ENCODE results near the gene MCCC1.

DNA sequence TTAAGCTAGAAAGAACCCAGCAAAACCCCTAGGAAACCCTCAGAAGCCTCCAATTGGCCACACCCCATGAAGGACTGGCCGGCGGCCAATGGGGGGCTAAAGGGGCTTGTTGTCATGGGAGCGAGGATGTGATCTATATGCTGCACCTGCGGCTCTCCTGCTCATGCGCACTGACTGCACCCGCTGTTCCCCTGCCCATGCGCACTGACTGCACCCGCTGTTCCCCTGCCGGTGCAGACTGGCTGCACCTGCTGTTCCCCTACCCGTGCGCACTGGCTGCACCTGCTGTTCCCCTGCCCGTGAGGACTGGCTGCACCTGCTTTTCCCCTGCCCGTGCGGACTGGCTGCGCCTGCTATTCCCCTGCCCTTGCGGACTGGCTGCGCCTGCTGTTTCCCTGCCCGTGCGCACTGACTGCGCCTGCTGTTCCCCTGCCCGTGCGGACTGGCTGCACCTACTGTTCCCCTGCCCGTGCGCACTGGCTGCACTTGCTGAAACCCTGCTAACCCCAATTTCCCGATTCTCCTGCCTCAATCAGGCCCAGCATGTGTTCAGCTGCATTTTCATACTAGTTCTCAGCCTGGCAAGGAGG, 16.8 kb upstream of the MCCC1 start:
- TF ChIP-seq, protein P1, sequence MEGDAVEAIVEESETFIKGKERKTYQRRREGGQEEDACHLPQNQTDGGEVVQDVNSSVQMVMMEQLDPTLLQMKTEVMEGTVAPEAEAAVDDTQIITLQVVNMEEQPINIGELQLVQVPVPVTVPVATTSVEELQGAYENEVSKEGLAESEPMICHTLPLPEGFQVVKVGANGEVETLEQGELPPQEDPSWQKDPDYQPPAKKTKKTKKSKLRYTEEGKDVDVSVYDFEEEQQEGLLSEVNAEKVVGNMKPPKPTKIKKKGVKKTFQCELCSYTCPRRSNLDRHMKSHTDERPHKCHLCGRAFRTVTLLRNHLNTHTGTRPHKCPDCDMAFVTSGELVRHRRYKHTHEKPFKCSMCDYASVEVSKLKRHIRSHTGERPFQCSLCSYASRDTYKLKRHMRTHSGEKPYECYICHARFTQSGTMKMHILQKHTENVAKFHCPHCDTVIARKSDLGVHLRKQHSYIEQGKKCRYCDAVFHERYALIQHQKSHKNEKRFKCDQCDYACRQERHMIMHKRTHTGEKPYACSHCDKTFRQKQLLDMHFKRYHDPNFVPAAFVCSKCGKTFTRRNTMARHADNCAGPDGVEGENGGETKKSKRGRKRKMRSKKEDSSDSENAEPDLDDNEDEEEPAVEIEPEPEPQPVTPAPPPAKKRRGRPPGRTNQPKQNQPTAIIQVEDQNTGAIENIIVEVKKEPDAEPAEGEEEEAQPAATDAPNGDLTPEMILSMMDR (IDR thresholded peaks at IDR 0.05 in 2 of 3, conservative IDR thresholded peaks at IDR 0.05 in 1 of 3; ENCODE audit: borderline replicate concordance in 1 of 3, insufficient read depth in 1 of 3, low read depth in 2 of 3, low read length in 2 of 3), result no peak
- TF ChIP-seq YY1 (IDR thresholded peaks at IDR 0.05; ENCODE audit: extremely low read depth, insufficient replicate concordance, low read depth, low read length) (no peak), SP1 (IDR thresholded peaks at IDR 0.05; ENCODE audit: low read depth) (no peak), POLR2A (IDR thresholded peaks at IDR 0.05; ENCODE audit: borderline replicate concordance, extremely low read depth, insufficient read depth, insufficient read length) (no peak), RAD21 (IDR thresholded peaks at IDR 0.05; ENCODE audit: low read depth) (no peak), ELF1 (IDR thresholded peaks at IDR 0.05; ENCODE audit: borderline replicate concordance, low read depth) (no peak)
- TF ChIP-seq, protein P2, sequence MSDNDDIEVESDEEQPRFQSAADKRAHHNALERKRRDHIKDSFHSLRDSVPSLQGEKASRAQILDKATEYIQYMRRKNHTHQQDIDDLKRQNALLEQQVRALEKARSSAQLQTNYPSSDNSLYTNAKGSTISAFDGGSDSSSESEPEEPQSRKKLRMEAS (IDR thresholded peaks at IDR 0.05), result no peak
- TF ChIP-seq, protein P3, sequence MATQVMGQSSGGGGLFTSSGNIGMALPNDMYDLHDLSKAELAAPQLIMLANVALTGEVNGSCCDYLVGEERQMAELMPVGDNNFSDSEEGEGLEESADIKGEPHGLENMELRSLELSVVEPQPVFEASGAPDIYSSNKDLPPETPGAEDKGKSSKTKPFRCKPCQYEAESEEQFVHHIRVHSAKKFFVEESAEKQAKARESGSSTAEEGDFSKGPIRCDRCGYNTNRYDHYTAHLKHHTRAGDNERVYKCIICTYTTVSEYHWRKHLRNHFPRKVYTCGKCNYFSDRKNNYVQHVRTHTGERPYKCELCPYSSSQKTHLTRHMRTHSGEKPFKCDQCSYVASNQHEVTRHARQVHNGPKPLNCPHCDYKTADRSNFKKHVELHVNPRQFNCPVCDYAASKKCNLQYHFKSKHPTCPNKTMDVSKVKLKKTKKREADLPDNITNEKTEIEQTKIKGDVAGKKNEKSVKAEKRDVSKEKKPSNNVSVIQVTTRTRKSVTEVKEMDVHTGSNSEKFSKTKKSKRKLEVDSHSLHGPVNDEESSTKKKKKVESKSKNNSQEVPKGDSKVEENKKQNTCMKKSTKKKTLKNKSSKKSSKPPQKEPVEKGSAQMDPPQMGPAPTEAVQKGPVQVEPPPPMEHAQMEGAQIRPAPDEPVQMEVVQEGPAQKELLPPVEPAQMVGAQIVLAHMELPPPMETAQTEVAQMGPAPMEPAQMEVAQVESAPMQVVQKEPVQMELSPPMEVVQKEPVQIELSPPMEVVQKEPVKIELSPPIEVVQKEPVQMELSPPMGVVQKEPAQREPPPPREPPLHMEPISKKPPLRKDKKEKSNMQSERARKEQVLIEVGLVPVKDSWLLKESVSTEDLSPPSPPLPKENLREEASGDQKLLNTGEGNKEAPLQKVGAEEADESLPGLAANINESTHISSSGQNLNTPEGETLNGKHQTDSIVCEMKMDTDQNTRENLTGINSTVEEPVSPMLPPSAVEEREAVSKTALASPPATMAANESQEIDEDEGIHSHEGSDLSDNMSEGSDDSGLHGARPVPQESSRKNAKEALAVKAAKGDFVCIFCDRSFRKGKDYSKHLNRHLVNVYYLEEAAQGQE (IDR thresholded peaks at IDR 0.05; ENCODE audit: low read depth), result no peak
